ENCODE data around the gene TM7SF2.

Gene TM7SF2

DNA sequence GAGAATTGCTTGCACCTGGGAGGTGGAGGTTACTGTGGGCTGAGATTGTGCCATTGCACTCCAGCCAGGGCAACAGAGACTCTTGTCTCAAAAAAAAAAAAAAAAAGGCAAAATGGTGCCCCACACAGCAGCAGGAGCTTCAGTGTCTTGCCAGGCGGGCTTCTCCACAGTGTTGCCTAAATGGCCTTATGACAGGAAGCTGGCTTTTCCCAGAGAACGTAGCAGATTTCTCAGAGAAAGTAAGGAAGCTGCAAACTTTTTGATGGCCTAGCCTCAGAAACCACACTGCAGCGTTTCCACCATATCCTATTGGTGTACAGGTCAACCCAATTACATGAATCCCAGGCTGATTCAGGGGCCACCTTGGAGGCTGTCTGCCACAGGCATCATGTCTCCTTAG lies 45.7 kb downstream of the TM7SF2 start:
- ATAC-seq: no peak

GRCh38 chr11:65159012-65159411 lies 47.3 kb downstream of the TM7SF2 start:
- peak in 1 of 2 donors; percentile 55 for ATAC-seq

GRCh38 chr11:65160643-65161042 lies 49.0 kb downstream of the TM7SF2 start:
- no peak for ATAC-seq

DNA sequence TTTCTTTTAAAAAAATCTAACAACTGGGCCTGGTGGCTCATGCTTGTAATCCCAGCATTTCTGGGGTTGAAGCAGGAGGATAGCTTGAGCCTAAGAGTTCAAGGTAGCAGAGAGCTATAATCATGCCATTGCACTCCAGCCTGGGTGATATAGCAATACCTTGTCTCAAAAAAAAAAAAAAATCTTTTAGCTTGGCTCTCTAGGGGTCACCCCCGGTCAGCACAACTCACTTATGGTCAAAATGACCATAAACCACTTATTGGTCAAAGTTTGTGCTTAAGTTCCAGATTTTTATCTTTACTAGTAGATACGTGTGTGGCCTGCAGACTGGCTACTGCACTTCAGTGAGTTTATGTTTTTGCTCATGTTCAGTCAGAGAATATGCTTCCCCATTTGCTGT lies 52.0 kb downstream of the TM7SF2 start:
- no peak for ATAC-seq

All from activated CD4-positive, CD25-positive, alpha-beta regulatory T cell treated with anti-CD3 and anti-CD28 coated beads, Interleukin-2, amount 50 U/mL, for 24 hours (primary cell).